Testis (tissue), 2 donors: ENCODE measurements around the gene OST4.

ENCODE experiments used
- CTCF ChIP-seq, 3 experiments: fragments of 450-650 bp in 2 of 3; fragments of 200-600 bp in 1 of 3; sonication (generic) in 1 of 3; IDR thresholded peaks; one replicate each; pipeline ENCODE4 v1.5.1; 2016 to 2019; ENCODE audit warnings: antibody characterized with exemption in 3 of 3, mild to moderate bottlenecking in 2 of 3, moderate library complexity in 1 of 3
- POLR2A ChIP-seq: fragments of 450-650 bp; IDR thresholded peaks from one replicate; pipeline ENCODE4 v1.6.1; 2017; ENCODE audit warnings: antibody characterized with exemption, mild to moderate bottlenecking, moderate library complexity

- no peak for TF ChIP-seq POLR2A
- no peak for TF ChIP-seq CTCF (IDR thresholded peaks at IDR 0.05)
Measured at GRCh38 chr2:27053776-27054175, 17.7 kb downstream of the OST4 start.
